CD4-positive, alpha-beta T cell treated with Interleukin-2 at 100 ng/mL for 4 hours (primary cell): ENCODE measurements around the gene MSI2.

Experiments used
- DNase-seq: peaks from one replicate; pipeline ENCODE4 v3.0.0-alpha.2; 2020; ENCODE audit warnings: low spot score

MSI2 gene

GRCh38 chr17:57246257-57246656, 10.1 kb upstream of the MSI2 start:
- DNase-seq, result no peak

GRCh38 chr17:57247261-57247660, 9.1 kb upstream of the MSI2 start:
- no peak for DNase-seq

GRCh38 chr17:57247913-57248312, 8.4 kb upstream of the MSI2 start:
- no peak for DNase-seq

GRCh38 chr17:57249520-57249919, 6.8 kb upstream of the MSI2 start:
- DNase-seq, result no peak

GRCh38 chr17:57251211-57251787, 5.0 kb upstream of the MSI2 start:
- DNase-seq, result no peak

- DNase-seq, result no peak
These were observed 2.8 kb upstream of the MSI2 start for GRCh38 chr17:57253362-57254065.

GRCh38 chr17:57255182-57255775, 1.0 kb upstream of the MSI2 start:
- no peak for DNase-seq

GRCh38 chr17:57256708-57257112, 387 bp downstream of the MSI2 start:
- peak; percentile 36 for DNase-seq

GRCh38 chr17:57257195-57257894, 1.0 kb downstream of the MSI2 start:
- DNase-seq, result peak; percentile 22

- DNase-seq, result no peak
These were observed 1.9 kb downstream of the MSI2 start for GRCh38 chr17:57257895-57258851.

- DNase-seq, result no peak
These were observed 3.0 kb downstream of the MSI2 start for GRCh38 chr17:57259306-57259705.

- DNase-seq, result no peak
These were observed 3.5 kb downstream of the MSI2 start for GRCh38 chr17:57259817-57260216.

GRCh38 chr17:57260325-57261083, 4.2 kb downstream of the MSI2 start:
- no peak for DNase-seq

GRCh38 chr17:57261084-57261461, 4.8 kb downstream of the MSI2 start:
- DNase-seq, result no peak

- DNase-seq, result no peak
These were observed 6.2 kb downstream of the MSI2 start for GRCh38 chr17:57262557-57262956.

- DNase-seq, result no peak
These were observed 7.9 kb downstream of the MSI2 start for GRCh38 chr17:57264250-57264649.

- no peak for DNase-seq
These were observed 8.5 kb downstream of the MSI2 start for GRCh38 chr17:57264776-57265175.

GRCh38 chr17:57266902-57267311, 10.6 kb downstream of the MSI2 start:
- no peak for DNase-seq

GRCh38 chr17:57268181-57268580, 11.9 kb downstream of the MSI2 start:
- DNase-seq, result no peak

GRCh38 chr17:57269052-57269451, 12.7 kb downstream of the MSI2 start:
- no peak for DNase-seq

- no peak for DNase-seq
These were observed 13.4 kb downstream of the MSI2 start for GRCh38 chr17:57269598-57270255.
